DMS53 treated with DMSO at 0.1 percent for 48 hours (cell line): ENCODE measurements around the gene ABHD18.
"Not testable (repeated sequence)": the region's sequence is repeated elsewhere in the genome, so short reads cannot be mapped to it uniquely, and the experiment has no call there.

Source experiments
- DNase-seq: peaks from one replicate; lab custom pipeline; 2025; ENCODE audit not compliant: unreplicated experiment; lab: John Stamatoyannopoulos, UW

ABHD18 gene

DNA sequence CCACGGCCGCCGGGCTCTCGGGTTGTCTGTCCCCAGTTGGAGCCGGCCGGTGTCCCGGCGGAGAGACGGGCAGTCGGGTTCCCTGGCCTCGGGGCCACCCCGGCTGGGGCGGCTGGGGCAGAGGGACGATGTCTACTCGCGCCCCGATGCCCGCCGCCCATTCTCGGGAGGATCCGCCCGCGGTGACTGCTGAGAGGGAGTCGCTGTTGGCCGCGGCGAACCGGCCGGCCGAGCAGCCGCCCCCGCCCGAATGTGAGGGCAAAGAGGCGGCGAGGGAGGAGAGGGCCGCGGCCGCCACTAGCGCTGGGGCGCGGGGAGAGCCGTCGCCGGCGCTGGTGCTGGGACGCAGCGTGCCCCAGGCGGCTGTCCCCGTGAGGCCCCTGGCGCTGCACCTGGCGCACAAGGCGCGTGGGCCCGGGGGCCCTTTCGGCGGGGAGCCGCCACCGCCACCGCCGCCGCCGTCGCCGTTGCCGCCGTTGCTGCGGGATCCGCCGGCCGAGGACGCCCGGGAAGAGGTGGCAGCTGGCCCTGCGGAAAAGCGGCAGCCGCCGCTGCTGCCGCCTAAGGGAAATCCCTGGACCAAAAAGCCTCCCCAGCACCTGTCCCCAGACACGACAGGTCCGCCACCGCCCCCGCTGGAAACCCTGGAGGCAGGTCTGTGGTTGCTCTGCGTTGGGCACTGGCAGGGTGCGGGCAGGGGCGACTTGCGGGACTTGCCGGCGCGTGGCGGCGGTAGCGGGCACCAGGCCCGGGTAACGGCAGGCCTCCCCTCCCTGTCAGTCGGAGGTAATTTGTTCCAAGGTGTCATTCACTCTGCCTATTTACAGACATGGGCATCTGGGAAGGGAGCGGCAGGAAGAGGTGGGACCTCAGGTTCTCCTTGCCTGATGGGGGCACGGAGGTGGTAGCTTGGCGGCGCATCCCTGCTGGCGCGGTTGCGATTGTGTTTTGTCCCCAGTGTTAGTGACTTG lies 96.6 kb downstream of the ABHD18 start:
- peak; percentile 41 for DNase-seq

DNA sequence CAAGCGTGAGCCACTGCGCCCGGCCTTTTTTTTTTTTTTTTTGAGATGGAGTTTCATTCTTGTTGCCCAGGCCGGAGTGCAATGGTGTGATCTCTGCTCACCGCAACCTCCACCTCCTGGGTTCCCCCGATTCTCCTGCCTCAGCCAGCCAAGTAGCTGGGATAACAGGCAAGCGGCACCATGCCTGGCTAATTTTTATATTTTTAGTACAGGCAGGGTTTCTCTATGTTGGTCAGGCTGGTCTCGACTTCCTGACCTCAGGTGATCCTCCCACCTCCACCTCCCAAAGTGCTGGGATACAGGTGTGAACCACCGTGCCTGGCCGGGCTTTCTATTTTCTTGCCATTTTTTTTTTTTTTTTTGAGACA lies 101.2 kb downstream of the ABHD18 start:
- DNase-seq = not testable (repeated sequence)

DNA sequence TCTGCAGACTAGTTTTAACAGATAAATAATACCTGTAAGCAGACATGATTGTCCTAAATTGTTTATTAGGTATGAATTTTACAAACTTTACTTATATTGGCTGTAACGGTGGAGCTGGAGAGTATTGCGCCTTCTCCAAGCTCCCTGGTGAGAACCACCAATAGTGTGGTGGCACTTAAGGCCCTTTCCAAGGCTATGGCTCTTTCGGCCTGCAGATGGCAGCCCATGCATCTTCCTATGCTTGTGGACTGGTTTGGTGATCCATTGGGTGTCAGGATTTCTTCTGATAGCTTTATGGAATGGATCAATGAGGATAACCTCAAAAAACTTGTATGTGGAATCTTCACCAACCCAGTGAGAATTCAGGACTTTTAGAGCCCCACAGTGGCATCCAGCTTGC lies 103.7 kb downstream of the ABHD18 start:
- DNase-seq = no peak

DNA sequence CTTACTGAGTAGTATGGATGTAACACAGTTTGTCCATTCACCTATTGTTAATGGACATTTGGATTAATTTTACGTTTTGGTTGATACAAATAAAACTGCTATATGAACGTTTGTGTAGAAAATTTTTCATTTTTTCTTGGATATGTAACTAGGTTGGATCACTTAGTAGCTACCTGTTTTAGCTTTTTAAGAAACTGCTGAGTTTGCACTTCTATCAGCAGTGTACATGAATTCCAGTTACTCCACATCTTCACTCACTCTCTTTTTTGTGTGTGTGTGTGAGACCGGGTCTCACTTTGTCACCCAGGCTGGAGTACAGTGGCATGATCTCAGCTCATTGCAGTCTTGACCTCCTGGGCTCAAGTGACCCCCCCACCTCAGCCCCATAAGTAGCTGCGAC lies 111.3 kb downstream of the ABHD18 start:
- DNase-seq = no peak
